ENCODE measurements around the gene NLGN2.

The NLGN2 gene

DNA sequence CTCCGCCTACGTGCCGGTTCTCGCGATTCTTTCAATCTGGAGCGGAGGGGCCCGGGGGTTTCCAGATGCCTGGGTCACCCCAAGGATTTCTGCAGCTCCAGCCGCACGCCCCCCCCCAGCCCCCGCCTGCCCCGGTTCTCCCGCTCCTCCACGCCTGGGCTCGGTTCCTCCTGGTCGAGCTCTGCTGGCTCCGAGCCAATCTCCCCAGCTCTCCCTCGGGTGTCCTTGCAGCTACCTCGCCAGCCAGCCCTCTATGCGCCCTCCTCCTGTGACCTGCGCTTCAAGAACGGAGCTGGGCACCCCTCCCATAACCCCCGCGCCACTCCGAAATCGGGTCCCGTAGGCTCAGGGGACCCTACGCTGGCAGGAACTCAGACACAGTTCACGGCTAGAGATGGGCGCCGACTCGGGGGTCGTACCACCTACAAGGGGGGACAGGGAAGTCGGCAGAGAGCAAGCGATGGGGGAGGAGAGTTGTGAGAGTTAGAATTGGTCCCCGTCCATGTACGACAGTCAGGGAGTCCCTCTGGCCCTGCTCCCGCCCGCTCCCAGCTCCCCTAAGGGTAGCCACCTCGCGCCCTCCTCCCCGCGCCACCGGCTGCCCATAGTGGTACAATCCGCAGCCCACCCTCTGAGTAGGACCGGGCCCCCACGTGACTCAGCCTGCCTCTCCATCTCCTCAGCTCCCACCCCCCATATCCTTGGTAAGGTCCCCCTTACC lies 32.6 kb downstream of the NLGN2 start:
- H3K27me3 ChIP-seq (ENCODE audit: low read depth) = no peaks in the 10 kb centered on the region; the same call in 1 of the 2 replicates
- in situ Hi-C loops (cut with MboI; ENCODE audit: low sequenced_read_pairs) = no loop called here
- DNase-seq (ENCODE audit: low spot score in 2 of 2) = peak in 1 of 2 experiments; percentile 31
- H3K4me3 ChIP-seq = no peak overlapping the region
- no peaks in the 10 kb centered on the region for H3K9me3 ChIP-seq
- peaks cover 11% of the 10 kb centered on the region for H3K4me1 ChIP-seq
- H3K36me3 ChIP-seq (replicated peaks) = no peaks in the 10 kb centered on the region

DNA sequence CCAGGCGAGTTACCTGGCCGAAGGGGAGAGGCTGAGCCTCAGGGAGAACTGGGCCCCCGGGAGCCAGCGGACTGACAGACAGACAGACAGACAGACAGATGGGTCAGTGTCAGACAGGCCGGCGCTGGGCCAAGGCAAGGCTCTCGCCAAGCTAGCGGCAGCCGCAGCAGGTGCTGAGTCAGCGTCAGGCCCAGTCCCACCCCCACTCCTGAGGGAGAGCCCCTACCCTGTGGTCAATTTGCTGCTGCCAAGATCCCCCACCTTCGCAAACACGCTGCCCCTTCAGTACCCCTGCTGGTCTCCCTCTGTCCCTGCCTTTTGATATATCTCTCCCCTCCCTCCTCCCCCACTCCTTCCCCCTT lies 33.2 kb downstream of the NLGN2 start:
- Histone ChIP-seq H3K9me3 (no peaks in the 10 kb centered on the region), H3K4me1 (peaks cover 11% of the 10 kb centered on the region), H3K36me3 (replicated peaks) (no peaks in the 10 kb centered on the region), H3K4me3 (no peak overlapping the region), H3K27me3 (ENCODE audit: low read depth) (no peaks in the 10 kb centered on the region; the same call in 1 of the 2 replicates)
- no peak for DNase-seq (ENCODE audit: low spot score in 2 of 2)
- in situ Hi-C loops (cut with MboI; ENCODE audit: low sequenced_read_pairs) = no loop called here

DNA sequence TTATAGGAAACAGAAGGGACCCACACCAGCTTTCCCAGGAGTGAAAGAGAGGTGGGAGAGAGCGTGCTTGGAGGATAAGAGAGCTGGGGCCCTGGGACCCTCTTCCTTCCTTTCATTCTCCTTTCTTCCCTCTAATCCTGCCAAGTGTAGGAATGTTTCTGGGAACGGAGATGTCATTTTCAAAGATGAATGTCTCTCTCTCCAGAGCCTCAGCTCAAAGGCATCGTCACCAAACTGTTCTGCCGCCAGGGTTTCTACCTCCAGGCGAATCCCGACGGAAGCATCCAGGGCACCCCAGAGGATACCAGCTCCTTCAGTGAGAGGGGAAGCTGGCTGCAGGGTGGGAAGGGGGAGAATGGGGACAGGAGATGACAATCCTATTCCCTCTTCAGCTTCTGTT lies 33.6 kb downstream of the NLGN2 start:
- no peak overlapping the region for H3K4me3 ChIP-seq
- in situ Hi-C loops (cut with MboI; ENCODE audit: low sequenced_read_pairs) = no loop called here
- H3K27me3 ChIP-seq (ENCODE audit: low read depth) = no peaks in the 10 kb centered on the region; the same call in 1 of the 2 replicates
- DNase-seq (ENCODE audit: low spot score in 2 of 2) = no peak
- no peaks in the 10 kb centered on the region for H3K9me3 ChIP-seq
- H3K36me3 ChIP-seq (replicated peaks) = no peaks in the 10 kb centered on the region
- peaks cover 11% of the 10 kb centered on the region for H3K4me1 ChIP-seq

DNA sequence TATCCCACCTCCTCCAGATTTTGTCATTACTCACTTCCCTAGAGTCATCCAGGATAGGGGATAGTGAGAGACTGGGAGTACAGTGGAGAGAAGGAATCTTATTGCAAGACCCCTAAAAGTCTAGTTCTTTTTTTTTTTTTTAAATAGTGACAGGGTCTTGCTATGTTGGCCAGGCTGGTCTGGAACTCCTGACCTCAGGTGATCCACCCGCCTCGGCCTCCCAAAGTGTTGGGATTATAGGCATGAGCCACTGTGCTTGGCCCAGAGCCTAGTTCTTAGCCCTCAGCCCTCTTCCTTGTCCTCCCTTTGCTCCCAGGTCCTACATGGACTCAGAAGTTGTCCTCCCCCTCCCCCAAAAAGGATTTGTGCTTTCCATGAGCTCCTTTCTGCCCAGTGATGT lies 34.5 kb downstream of the NLGN2 start:
- no peaks in the 10 kb centered on the region for H3K9me3 ChIP-seq
- H3K36me3 ChIP-seq (replicated peaks) = no peaks in the 10 kb centered on the region
- H3K4me1 ChIP-seq = peaks cover 7% of the 10 kb centered on the region
- H3K27me3 ChIP-seq (ENCODE audit: low read depth) = no peaks in the 10 kb centered on the region; the same call in 1 of the 2 replicates
- no peak overlapping the region for H3K4me3 ChIP-seq
- in situ Hi-C loops (cut with MboI; ENCODE audit: low sequenced_read_pairs) = no loop called here
- no peak for DNase-seq (ENCODE audit: low spot score in 2 of 2)

DNA sequence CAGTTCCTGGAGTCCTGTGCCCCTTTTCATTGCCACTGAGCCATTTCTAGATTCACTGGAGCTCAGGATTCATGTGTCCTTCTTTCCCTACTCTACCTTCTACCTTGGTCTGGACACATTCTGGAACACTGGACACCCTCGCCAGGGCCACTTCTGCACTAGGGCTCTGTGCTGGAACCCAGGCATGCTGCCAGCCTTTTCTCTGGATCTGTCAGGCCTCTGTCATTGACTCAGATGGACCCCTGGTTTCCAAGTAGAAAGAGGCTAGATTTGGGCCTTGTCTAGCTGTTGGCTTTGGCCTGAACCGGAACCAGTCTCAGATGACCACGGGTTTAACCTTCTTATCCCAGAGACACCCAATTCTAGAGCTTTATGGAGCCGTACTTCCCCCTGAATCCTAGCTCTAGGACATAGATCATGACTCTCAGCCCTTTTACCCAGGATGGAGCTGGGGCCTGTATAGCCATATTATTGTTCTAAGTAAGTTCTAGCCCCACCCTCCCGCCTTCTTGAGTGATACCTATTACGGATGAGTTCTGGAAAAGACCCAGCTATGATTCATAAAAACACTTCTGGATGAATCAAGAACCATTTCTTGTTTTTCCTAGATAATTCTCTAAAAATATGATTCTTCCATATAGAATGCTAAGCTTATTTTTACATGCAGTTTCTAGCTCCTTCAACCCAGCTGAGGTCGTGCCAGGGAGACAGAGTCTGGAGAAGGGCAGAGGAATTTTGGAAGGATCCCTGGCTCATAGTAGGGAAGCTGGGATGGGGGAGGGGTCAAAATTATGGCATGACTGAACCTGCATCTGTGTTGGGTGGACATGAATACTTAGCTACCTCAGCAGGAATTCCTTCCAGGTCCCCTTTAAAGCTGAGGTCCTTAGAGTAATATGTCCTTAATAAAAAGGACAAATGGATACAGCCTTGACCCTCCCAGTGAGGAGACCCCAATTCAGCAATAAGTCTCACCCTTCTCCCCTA lies 36.1 kb downstream of the NLGN2 start:
- in situ Hi-C loops (cut with MboI; ENCODE audit: low sequenced_read_pairs) = no loop called here
- no peak overlapping the region for H3K4me3 ChIP-seq
- H3K9me3 ChIP-seq = no peaks in the 10 kb centered on the region
- no peaks in the 10 kb centered on the region for H3K27me3 ChIP-seq (ENCODE audit: low read depth)
- no peak for DNase-seq (ENCODE audit: low spot score in 2 of 2)
- H3K4me1 ChIP-seq = no peaks in the 10 kb centered on the region
- no peaks in the 10 kb centered on the region for H3K36me3 ChIP-seq (replicated peaks)

DNA sequence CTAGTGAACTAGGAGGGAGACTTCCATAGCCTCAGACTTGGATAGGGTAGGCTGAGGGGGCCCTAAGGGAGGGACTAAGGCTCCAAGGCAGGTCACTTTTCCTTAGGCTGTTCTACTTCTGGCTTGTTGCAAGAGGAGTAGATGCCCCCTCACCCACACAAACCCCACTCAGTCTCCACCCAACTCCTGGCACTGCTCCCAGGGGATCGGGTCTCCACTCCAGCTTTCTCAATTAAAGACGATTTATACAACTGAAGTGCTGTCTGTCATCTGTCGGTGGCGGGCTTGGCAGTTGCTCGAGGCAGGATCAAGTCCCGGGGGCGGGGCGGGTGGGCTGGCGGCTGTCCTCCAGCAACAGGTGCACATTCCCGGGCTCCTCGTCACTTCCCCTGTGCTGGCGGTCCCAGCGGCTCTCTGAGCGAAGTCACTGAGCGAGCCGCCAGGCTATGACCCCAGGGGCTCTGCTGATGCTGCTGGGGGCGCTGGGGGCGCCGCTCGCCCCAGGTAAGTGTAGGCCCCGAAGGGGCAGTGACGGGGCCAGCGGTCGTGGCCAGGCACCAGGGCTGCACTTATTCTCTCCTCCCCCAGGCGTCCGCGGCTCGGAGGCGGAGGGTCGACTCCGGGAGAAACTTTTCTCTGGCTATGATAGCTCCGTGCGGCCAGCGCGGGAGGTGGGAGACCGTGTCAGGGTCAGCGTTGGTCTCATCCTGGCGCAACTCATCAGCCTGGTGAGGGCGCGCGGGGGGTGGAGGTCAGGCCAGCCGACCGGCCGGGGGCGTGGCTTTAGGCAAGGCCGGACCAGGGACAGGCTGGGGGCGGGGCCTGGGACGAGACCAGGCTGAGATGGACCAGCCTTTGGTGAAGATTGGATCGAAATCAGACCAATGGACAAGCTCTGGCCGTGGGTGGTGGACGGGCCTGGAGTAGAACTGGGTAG lies 37.3 kb downstream of the NLGN2 start, which contains the start of gene CHRNB1:
CHRNB1 (plus strand) TSS at position 380 of the 937 bp plus-strand sequence; CDS start at position 447, 67 bp downstream.
- H3K9me3 ChIP-seq = no peaks in the 10 kb centered on the region
- no peaks in the 10 kb centered on the region for H3K36me3 ChIP-seq (replicated peaks)
- no peak for DNase-seq (ENCODE audit: low spot score in 2 of 2)
- H3K27me3 ChIP-seq (ENCODE audit: low read depth) = no peaks in the 10 kb centered on the region
- no peak within 1 kb of the TSS for H3K4me3 ChIP-seq
- H3K4me1 ChIP-seq = no peaks in the 10 kb centered on the region
- in situ Hi-C loops (cut with MboI; ENCODE audit: low sequenced_read_pairs) = no loop called here

DNA sequence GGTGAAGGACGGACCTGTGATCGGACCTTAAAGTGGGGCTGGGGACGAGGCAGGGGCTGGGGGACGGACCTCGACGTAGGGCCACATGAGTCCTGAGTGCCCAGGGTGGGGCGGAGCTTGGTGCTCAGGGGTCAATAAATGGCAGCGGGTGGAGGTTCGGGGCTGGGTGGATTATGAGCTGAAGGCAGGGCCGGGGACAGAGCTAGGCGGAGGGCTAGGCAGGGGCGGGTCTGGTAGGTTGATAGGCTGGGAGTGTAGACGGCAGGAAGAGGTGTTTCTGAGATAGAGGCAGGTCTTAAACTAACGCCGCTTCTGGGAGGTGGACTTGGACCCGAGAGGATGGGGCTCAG lies 37.9 kb downstream of the NLGN2 start:
- no peaks in the 10 kb centered on the region for H3K36me3 ChIP-seq (replicated peaks)
- H3K27me3 ChIP-seq (ENCODE audit: low read depth) = no peaks in the 10 kb centered on the region
- in situ Hi-C loops (cut with MboI; ENCODE audit: low sequenced_read_pairs) = no loop called here
- no peak overlapping the region for H3K4me3 ChIP-seq
- no peak for DNase-seq (ENCODE audit: low spot score in 2 of 2)
- H3K9me3 ChIP-seq = no peaks in the 10 kb centered on the region
- H3K4me1 ChIP-seq = no peaks in the 10 kb centered on the region

DNA sequence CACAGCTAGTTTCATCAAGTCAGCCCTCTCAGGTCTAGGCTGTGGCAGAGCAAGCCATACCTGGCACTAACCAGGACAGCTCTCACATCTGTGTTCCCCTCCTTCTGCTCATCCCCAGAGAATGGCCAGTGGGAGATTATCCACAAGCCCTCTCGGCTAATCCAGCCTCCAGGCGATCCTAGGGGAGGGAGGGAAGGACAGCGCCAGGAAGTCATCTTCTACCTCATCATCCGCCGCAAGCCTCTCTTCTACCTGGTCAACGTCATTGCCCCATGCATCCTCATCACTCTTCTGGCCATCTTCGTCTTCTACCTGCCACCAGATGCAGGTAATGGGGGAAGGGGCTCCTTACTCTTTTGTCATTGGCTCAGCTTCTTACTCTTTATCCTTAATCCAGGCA lies 40.8 kb downstream of the NLGN2 start:
- Histone ChIP-seq H3K4me3 (no peak overlapping the region), H3K4me1 (no peaks in the 10 kb centered on the region), H3K9me3 (no peaks in the 10 kb centered on the region), H3K27me3 (ENCODE audit: low read depth) (no peaks in the 10 kb centered on the region), H3K36me3 (replicated peaks) (no peaks in the 10 kb centered on the region)
- in situ Hi-C loops (cut with MboI; ENCODE audit: low sequenced_read_pairs) = no loop called here
- DNase-seq (ENCODE audit: low spot score in 2 of 2) = no peak

DNA sequence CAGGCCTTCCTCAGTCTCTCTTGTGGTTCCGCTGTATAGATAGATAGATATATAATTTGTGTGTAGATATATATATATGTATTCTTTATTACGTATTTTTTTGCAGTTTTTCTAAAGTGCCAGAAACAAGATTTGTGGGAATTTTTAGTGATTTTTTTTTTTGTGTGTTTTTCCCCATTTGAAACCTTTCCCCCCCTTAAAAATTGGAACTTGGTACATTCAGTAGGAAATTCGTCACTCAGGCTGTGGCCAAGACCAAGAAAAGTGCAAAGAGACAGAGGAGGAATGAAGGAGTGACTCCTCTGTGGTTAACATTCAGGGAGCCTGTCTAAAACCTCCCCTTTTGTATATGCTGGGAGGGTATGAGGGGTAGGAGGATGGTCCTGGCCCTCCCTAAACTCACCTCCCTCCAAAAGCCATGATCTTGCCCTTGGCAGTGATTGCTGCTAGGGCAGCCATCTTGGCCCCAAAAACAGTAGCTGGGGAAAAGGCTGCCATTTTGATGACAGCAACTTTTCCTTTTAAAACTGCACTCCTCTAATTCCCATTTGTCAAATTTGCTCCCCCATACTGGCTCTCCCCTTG lies 52.4 kb downstream of the NLGN2 start:
- Histone ChIP-seq H3K9me3 (no peaks in the 10 kb centered on the region), H3K27me3 (ENCODE audit: low read depth) (no peaks in the 10 kb centered on the region), H3K4me3 (no peak overlapping the region), H3K4me1 (no peaks in the 10 kb centered on the region), H3K36me3 (replicated peaks) (peaks cover 14% of the 10 kb centered on the region)
- DNase-seq (ENCODE audit: low spot score in 2 of 2) = no peak
- in situ Hi-C loops (cut with MboI; ENCODE audit: low sequenced_read_pairs) = no loop called here

DNA sequence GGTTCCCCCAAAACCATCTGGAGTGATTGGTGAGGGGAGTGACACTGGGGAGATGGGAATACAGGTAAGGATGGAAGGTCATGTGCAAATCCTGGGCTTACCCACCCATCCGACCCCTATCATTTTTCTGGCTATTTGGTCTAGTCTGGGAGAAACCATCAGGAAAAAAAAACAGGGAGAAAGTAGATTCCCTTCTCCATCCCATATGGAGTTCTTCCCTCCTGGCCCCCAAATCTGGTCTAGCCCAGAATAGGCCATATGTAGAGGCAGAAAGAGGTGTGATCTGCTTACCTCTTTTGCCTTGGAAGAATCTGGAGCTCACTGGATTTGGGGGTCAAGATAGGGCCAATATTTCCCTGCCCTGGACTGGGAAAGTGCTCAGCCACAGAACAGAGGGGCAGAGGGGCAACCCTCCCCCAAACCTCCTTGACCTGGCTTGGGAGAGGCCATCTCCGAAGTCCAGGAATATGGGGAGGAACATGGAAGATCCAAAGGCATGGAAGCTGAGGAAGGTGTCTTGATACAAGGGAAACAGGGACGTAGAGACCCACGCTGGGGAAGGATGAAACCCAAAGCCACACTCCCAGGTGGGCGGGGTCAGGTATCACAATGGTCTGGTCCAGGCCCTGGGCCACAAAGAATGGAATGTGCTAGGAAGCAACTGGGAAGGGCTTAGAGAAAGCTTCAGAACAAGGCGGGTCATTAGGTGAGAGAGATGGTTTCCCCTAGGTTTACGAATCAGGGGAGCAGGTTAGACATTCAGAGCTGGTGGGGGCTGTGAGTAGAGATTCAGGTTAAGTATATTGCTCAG lies 53.4 kb downstream of the NLGN2 start:
- peaks cover 16% of the 10 kb centered on the region for H3K36me3 ChIP-seq (replicated peaks)
- in situ Hi-C loops (cut with MboI; ENCODE audit: low sequenced_read_pairs) = no loop called here
- no peaks in the 10 kb centered on the region for H3K27me3 ChIP-seq (ENCODE audit: low read depth)
- H3K4me1 ChIP-seq = no peaks in the 10 kb centered on the region
- no peaks in the 10 kb centered on the region for H3K9me3 ChIP-seq
- H3K4me3 ChIP-seq = no peak overlapping the region
- peak in 1 of 2 experiments; percentile 49 for DNase-seq (ENCODE audit: low spot score in 2 of 2)

DNA sequence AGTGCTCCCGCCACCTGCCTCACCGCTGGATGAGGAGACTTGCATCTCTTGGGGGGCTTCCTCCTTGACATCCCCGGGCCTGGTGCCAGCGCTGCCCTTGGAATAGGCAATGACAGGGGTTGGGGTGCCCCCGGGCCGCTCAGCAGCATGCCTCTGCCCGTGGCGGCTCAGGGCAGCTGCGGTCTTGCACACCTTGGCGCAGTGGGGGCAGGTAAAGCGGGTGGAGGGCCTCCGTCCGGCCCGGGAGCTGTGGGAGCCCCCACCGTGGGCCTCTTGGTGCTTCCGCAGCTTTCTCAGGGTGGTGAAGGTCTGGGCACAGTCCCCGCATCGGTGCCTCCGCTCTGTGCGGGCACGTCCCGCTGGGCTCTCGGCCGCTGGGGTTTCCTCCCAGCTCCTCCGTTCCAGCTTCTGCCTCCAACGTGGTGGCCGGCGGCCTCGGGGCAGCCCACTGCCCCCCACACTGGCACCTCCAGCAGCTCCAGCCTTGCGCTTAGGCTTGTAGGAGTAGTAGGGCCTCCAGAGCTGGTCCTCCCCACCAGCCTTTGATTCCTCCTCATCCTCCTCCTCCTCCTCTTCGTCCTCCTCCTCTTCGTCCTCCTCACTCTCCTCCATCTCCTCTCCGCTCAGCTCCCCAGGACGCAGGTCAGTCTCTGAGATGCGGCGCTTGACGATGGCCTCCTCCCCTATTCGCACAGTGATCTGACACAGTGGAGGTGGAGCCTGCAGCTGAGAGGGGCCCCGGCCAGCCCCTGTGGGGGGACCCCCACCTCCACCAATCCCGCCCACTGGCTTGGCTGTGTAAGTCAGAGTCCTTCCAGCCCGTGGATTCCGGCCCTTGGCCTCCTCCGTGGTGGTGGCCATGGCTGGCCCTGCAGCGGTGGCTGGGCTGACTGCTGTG lies 55.1 kb downstream of the NLGN2 start:
- DNase-seq (ENCODE audit: low spot score in 2 of 2) = no peak
- Histone ChIP-seq H3K27me3 (ENCODE audit: low read depth) (no peaks in the 10 kb centered on the region), H3K4me1 (no peaks in the 10 kb centered on the region), H3K9me3 (no peaks in the 10 kb centered on the region), H3K36me3 (replicated peaks) (peaks cover 23% of the 10 kb centered on the region), H3K4me3 (no peak overlapping the region)
- in situ Hi-C loops (cut with MboI; ENCODE audit: low sequenced_read_pairs) = no loop called here

DNA sequence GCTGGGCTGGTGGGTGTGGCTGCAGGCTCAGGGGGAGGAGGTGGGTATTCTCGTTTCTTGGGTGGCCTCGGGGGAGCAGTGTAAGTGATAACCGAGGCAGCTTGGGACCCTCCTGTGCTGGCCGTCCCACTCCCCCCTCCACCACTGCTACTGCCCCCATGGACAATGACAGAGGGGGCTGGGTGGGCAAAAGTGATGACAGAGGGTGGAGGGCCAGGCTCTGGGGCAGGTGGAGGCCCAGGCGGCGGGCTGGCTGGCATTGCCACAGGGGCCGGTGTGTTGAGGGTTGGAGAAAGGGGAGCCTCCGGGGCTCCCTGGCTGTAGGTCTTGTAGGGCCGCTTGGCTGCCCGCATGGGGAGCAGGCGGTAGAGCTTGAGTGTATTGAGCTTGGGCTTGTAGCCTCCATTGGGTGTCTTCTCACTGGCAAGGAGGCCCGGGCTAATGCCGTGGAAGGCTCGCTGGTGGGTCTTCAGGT lies 55.8 kb downstream of the NLGN2 start:
- H3K27me3 ChIP-seq (ENCODE audit: low read depth) = no peaks in the 10 kb centered on the region
- H3K4me3 ChIP-seq = no peak overlapping the region
- no peaks in the 10 kb centered on the region for H3K4me1 ChIP-seq
- no peak for DNase-seq (ENCODE audit: low spot score in 2 of 2)
- peaks cover 23% of the 10 kb centered on the region for H3K36me3 ChIP-seq (replicated peaks)
- H3K9me3 ChIP-seq = no peaks in the 10 kb centered on the region
- in situ Hi-C loops (cut with MboI; ENCODE audit: low sequenced_read_pairs) = no loop called here
